ENCODE measurements around the gene GNG12. TPM values are rescaled to one million over a fixed set of nuclear protein-coding genes. Genes with fewer than 3 reads are reported as not detected.

The GNG12 gene
- total RNA-seq, 2 experiments from 2014 or later: not detected

DNA sequence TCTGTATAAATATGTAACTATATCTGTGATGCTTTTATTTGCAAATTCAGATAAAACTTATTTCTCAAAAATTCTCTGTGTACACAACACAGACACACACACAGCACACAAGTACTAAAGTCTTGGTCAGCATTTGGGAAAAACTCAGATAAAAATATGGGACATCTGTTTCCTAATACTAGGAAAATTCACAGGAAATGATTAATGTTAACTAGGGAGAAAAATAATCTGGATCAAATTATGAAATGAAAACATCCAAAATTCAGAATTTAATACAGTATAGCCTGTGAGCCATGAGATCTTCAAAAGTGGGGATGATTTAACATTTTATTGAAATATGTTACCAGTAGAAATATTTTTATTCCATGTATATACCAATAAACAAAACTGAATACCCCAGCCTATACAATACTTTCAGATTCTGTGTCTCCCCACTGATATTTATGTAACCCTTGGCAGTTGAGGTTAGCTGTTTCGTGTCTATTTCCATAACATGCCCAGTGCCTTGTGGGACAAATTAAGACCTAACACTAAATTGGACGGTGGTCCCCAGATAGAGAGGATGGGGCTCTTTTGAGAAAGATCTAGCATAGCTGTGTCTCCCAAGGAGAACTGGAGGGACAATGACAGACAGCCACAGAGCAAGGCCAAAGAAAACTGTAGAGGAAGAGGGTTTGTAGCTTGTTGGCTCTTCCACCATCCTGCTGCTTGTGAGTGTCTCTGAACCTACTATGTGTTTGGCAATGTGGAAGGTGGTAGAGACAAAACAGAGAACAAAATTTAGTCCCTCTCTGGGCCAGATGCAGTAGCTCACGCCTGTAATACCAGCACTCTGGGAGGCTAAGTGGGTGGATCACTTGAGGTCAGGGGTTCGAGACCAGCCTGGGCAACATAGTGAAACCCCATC, 47.2 kb downstream of the GNG12 start:
- ChIA-PET POLR2A (no interaction called here), CTCF (no interaction called here)
- no peaks in the 10 kb centered on the region for H3K36me3 ChIP-seq (ENCODE audit: insufficient read depth, low read length)
- no peaks in the 10 kb centered on the region for H3K9me3 ChIP-seq (ENCODE audit: control insufficient read depth in 1 of 2, insufficient read depth in 1 of 2, low read length in 2 of 2)
- TF ChIP-seq, protein P1, sequence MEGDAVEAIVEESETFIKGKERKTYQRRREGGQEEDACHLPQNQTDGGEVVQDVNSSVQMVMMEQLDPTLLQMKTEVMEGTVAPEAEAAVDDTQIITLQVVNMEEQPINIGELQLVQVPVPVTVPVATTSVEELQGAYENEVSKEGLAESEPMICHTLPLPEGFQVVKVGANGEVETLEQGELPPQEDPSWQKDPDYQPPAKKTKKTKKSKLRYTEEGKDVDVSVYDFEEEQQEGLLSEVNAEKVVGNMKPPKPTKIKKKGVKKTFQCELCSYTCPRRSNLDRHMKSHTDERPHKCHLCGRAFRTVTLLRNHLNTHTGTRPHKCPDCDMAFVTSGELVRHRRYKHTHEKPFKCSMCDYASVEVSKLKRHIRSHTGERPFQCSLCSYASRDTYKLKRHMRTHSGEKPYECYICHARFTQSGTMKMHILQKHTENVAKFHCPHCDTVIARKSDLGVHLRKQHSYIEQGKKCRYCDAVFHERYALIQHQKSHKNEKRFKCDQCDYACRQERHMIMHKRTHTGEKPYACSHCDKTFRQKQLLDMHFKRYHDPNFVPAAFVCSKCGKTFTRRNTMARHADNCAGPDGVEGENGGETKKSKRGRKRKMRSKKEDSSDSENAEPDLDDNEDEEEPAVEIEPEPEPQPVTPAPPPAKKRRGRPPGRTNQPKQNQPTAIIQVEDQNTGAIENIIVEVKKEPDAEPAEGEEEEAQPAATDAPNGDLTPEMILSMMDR (IDR thresholded peaks at IDR 0.05): no peak
- Mint-ChIP-seq H3K27me3 (no peaks in the 10 kb centered on the region), H3K4me1 (ENCODE audit: low read depth) (no peaks in the 10 kb centered on the region), H3K27ac (no peak overlapping the region), H3K4me3 (no peak overlapping the region), H3K36me3 (ENCODE audit: low read depth) (no peaks in the 10 kb centered on the region), H3K9me3 (no peaks in the 10 kb centered on the region)
- H3K27ac ChIP-seq (ENCODE audit: low read depth in 1 of 2, low read length in 2 of 2): no peak overlapping the region
- no peaks in the 10 kb centered on the region for H3K27me3 ChIP-seq (ENCODE audit: control insufficient read depth in 1 of 2, insufficient read depth in 2 of 2, low read length in 2 of 2)
- ATAC-seq (ENCODE audit: poor library complexity): no peak
- H3K4me3 ChIP-seq (ENCODE audit: low read length): no peak overlapping the region
- intact Hi-C loops (cut with DNase I, micrococcal nuclease): no loop called here
- H3K4me1 ChIP-seq (ENCODE audit: insufficient read depth, low read length): no peaks in the 10 kb centered on the region
- DNase-seq: no peak

DNA sequence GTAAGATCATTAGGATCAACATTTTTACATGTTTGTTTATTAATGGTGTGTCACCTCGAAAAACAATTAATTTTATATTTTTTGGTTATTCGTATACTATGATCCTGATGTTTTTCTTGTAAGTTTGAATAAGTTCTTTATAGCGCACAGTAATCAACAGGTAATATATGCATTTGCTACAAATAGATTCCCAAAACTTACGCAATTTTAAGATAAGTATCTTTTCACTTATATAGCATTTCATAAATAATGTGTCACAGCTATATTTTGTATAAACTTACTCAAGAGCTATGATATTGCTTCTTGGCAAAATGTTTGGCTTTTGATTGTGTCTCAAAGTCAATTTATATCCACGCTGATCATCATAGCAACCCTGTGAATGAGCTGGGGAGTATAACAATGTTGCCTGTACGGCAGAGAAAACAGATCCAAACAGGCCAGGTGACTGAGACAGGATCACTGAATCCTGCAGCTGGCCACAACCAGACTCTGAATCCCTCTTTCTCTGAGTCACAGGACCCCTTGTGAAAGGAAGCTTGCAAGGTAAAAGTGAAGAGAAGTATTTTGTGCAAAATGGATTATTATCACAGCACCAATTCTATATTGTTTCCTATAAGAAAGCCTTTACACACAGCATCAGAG, 48.6 kb downstream of the GNG12 start:
- no peak for DNase-seq
- Mint-ChIP-seq H3K36me3 (ENCODE audit: low read depth) (no peaks in the 10 kb centered on the region), H3K27me3 (no peaks in the 10 kb centered on the region), H3K4me1 (ENCODE audit: low read depth) (no peaks in the 10 kb centered on the region), H3K27ac (no peak overlapping the region), H3K9me3 (no peaks in the 10 kb centered on the region), H3K4me3 (no peak overlapping the region)
- H3K9me3 ChIP-seq (ENCODE audit: control insufficient read depth in 1 of 2, insufficient read depth in 1 of 2, low read length in 2 of 2): no peaks in the 10 kb centered on the region
- POLR2A ChIA-PET: no interaction called here
- TF ChIP-seq, protein P1 (IDR thresholded peaks at IDR 0.05): no peak
- no peaks in the 10 kb centered on the region for H3K27me3 ChIP-seq (ENCODE audit: control insufficient read depth in 1 of 2, insufficient read depth in 2 of 2, low read length in 2 of 2)
- H3K27ac ChIP-seq (ENCODE audit: low read depth in 1 of 2, low read length in 2 of 2): no peak overlapping the region
- ATAC-seq (ENCODE audit: poor library complexity): no peak
- intact Hi-C loops (cut with DNase I, micrococcal nuclease): no loop called here
- CTCF ChIA-PET: no interaction called here
- no peaks in the 10 kb centered on the region for H3K36me3 ChIP-seq (ENCODE audit: insufficient read depth, low read length)
- H3K4me1 ChIP-seq (ENCODE audit: insufficient read depth, low read length): no peaks in the 10 kb centered on the region
- H3K4me3 ChIP-seq (ENCODE audit: low read length): no peak overlapping the region

DNA sequence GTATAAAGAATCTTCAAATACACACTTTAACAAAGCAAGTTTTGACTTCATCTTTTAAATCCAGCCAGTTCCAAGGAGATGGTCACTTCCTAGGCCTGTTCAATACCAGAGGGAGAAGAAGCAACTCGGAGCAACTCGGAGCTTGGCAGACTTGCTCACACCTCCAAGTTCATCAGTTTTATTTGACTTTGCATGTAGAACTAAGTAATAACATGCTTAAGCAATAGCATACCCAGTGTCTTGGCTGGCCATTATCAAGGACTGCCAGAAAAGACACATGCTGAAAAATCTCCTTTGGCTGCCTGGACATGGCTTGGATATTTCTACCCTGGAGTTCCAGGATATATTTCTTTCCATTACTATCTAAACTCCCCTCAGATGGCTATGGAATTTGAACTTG, 52.6 kb downstream of the GNG12 start:
- Histone ChIP-seq H3K36me3 (ENCODE audit: insufficient read depth, low read length) (no peaks in the 10 kb centered on the region), H3K4me3 (ENCODE audit: low read length) (no peak overlapping the region), H3K27ac (ENCODE audit: low read depth in 1 of 2, low read length in 2 of 2) (no peak overlapping the region), H3K27me3 (ENCODE audit: control insufficient read depth in 1 of 2, insufficient read depth in 2 of 2, low read length in 2 of 2) (no peaks in the 10 kb centered on the region), H3K4me1 (ENCODE audit: insufficient read depth, low read length) (no peaks in the 10 kb centered on the region), H3K9me3 (ENCODE audit: control insufficient read depth in 1 of 2, insufficient read depth in 1 of 2, low read length in 2 of 2) (no peaks in the 10 kb centered on the region)
- no peaks in the 10 kb centered on the region for H3K4me1 Mint-ChIP-seq (ENCODE audit: low read depth)
- H3K27me3 Mint-ChIP-seq: peaks cover 6% of the 10 kb centered on the region
- ATAC-seq (ENCODE audit: poor library complexity) (no peak), DNase-seq (no peak)
- no peak overlapping the region for H3K4me3 Mint-ChIP-seq
- H3K36me3 Mint-ChIP-seq (ENCODE audit: low read depth): no peaks in the 10 kb centered on the region
- ChIA-PET CTCF (no interaction called here), POLR2A (no interaction called here)
- TF ChIP-seq, protein P1 (IDR thresholded peaks at IDR 0.05): no peak
- intact Hi-C loops (cut with DNase I, micrococcal nuclease): no loop called here
- no peaks in the 10 kb centered on the region for H3K9me3 Mint-ChIP-seq
- no peak overlapping the region for H3K27ac Mint-ChIP-seq

Data from CD4-positive, alpha-beta T cell (primary cell).